Neural progenitor cell (in vitro differentiated cells): ENCODE measurements around the gene SPRY1. TPM values are rescaled to one million over a fixed set of nuclear protein-coding genes. Genes with fewer than 3 reads are reported as not detected.

Experiments used
- DNase-seq: peaks from one replicate; pipeline ENCODE4 v3.0.0-alpha.2; 2016; ENCODE audit warnings: low spot score
- H2AFZ ChIP-seq: fragments of 200-600 bp; sonication (generic); replicated peaks from 2 replicates; pipeline ENCODE4 v1.6.1; 2016; ENCODE audit warnings: antibody characterized with exemption
- H3F3A ChIP-seq: fragments of 200-600 bp; sonication (generic); 2 replicates; pipeline ENCODE4 v1.6.1; 2016; ENCODE audit warnings: antibody characterized with exemption, low read depth
- H3K27ac ChIP-seq: fragments of 200-600 bp; sonication (generic); 2 replicates; pipeline ENCODE4 v1.5.1; 2016; ENCODE audit warnings: mild to moderate bottlenecking
- H3K27me3 ChIP-seq: fragments of 200-600 bp; sonication (generic); 2 replicates; pipeline ENCODE4 v1.6.1; 2016; ENCODE audit warnings: mild to moderate bottlenecking, moderate library complexity
- H3K36me3 ChIP-seq: fragments of 200-600 bp; sonication (generic); 2 replicates; pipeline ENCODE4 v1.5.1; 2016
- H3K4me1 ChIP-seq: fragments of 200-600 bp; sonication (generic); 2 replicates; pipeline ENCODE4 v1.6.1; 2016; ENCODE audit warnings: mixed run types
- H3K4me2 ChIP-seq: fragments of 200-600 bp; sonication (generic); 2 replicates; pipeline ENCODE4 v1.6.1; 2016
- H3K4me3 ChIP-seq: fragments of 200-600 bp; sonication (generic); 2 replicates; pipeline ENCODE4 v1.5.1; 2016
- H3K79me2 ChIP-seq: fragments of 200-600 bp; sonication (generic); 2 replicates; pipeline ENCODE4 v1.6.1; 2016; ENCODE audit warnings: low read depth
- H3K9ac ChIP-seq: fragments of 200-600 bp; sonication (generic); 2 replicates; pipeline ENCODE4 v1.6.1; 2016
- H3K9me3 ChIP-seq: fragments of 200-600 bp; sonication (generic); 2 replicates; pipeline ENCODE4 v1.5.1; 2016; ENCODE audit warnings: low read depth
- H4K20me1 ChIP-seq: fragments of 200-600 bp; sonication (generic); 2 replicates; pipeline ENCODE4 v1.6.1; 2016; ENCODE audit warnings: low read depth
- H3K27ac Mint-ChIP-seq: 3 replicates; pipeline ENCODE4 v1.8.0; 2021; ENCODE audit warnings: mixed read lengths
- H3K27me3 Mint-ChIP-seq: 2 replicates; pipeline ENCODE4 v1.8.0; 2022; ENCODE audit warnings: low read depth, mild to moderate bottlenecking, inconsistent platforms, moderate library complexity, mixed read lengths; ENCODE audit not compliant: insufficient read depth
- H3K36me3 Mint-ChIP-seq: 3 replicates; pipeline ENCODE4 v1.8.0; 2021; ENCODE audit warnings: mixed read lengths
- H3K4me1 Mint-ChIP-seq: 3 replicates; pipeline ENCODE4 v1.8.0; 2021; ENCODE audit warnings: mixed read lengths
- H3K4me3 Mint-ChIP-seq: 3 replicates; pipeline ENCODE4 v1.8.0; 2021; ENCODE audit warnings: mild to moderate bottlenecking, moderate library complexity, mixed read lengths
- H3K9me3 Mint-ChIP-seq: 3 replicates; pipeline ENCODE4 v1.8.0; 2020; ENCODE audit warnings: mixed read lengths
- CTCF ChIP-seq: fragments of 200-600 bp; sonication (generic); IDR thresholded peaks from 2 replicates; pipeline ENCODE4 v1.5.1; 2017; ENCODE audit warnings: antibody characterized with exemption, mild to moderate bottlenecking
- EZH2 ChIP-seq: fragments of 200-600 bp; sonication (generic); IDR thresholded peaks from 2 replicates; pipeline ENCODE4 v1.6.1; 2017; ENCODE audit warnings: antibody characterized with exemption, mild to moderate bottlenecking, moderate library complexity
- EZH2phosphoT487 ChIP-seq: fragments of 200-600 bp; sonication (generic); IDR thresholded peaks from 2 replicates; pipeline ENCODE4 v1.6.1; 2017; ENCODE audit warnings: antibody characterized with exemption
- total RNA-seq: library from RNA; depleted of rRNA; stranded (reverse); fragments of >200 nt; gene quantifications from 2 replicates; pipeline ENCODE4 v1.2.3, GENCODE V29; 2015; ENCODE audit warnings: low replicate concordance

SPRY1 gene
- total RNA-seq, 1 donor from 2014 or later = 35.9 TPM

- H3K27ac Mint-ChIP-seq = peak overlapping the region; percentile 92
- H3K27ac ChIP-seq = peak overlapping the region; percentile 31
- H3K27me3 ChIP-seq = no peaks in the 10 kb centered on the region
- H3K9me3 Mint-ChIP-seq = peaks cover 7% of the 10 kb centered on the region
- peak overlapping the region; percentile 75 for H3K4me3 ChIP-seq
- H3K9ac ChIP-seq = peak overlapping the region; percentile 4
- H4K20me1 ChIP-seq = peaks cover 31% of the 10 kb centered on the region
- H3K36me3 Mint-ChIP-seq = peaks cover 33% of the 10 kb centered on the region
- TF ChIP-seq EZH2 (peak; percentile 51), EZH2phosphoT487 (no peak), CTCF (no peak)
- peaks cover 9% of the 10 kb centered on the region for H3K27me3 Mint-ChIP-seq
- peak; percentile 88 for DNase-seq
- no peaks in the 10 kb centered on the region for H3K9me3 ChIP-seq
- H3K4me1 ChIP-seq = peaks cover 23% of the 10 kb centered on the region
- peaks cover 20% of the 10 kb centered on the region for H3K4me1 Mint-ChIP-seq
- peak overlapping the region; percentile 51 for H2AFZ ChIP-seq
- peaks cover 32% of the 10 kb centered on the region for H3F3A ChIP-seq
- H3K4me3 Mint-ChIP-seq = peak overlapping the region; percentile 100
- peak overlapping the region; percentile 86 for H3K4me2 ChIP-seq
- no peaks in the 10 kb centered on the region for H3K36me3 ChIP-seq
- H3K79me2 ChIP-seq = peaks cover 58% of the 10 kb centered on the region
Measured at GRCh38 chr4:123397144-123398065, 810 bp downstream of the SPRY1 start.

- Histone ChIP-seq H3K9ac (no peak overlapping the region), H3K4me1 (peaks cover 32% of the 10 kb centered on the region), H3K9me3 (no peaks in the 10 kb centered on the region), H3K79me2 (peaks cover 66% of the 10 kb centered on the region), H3K36me3 (peaks cover 7% of the 10 kb centered on the region), H3K27ac (peak overlapping the region; percentile 19), H2AFZ (no peak overlapping the region), H3K4me2 (peak overlapping the region; percentile 86), H4K20me1 (peaks cover 40% of the 10 kb centered on the region), H3K27me3 (no peaks in the 10 kb centered on the region), H3K4me3 (peak overlapping the region; percentile 75), H3F3A (peaks cover 32% of the 10 kb centered on the region)
- Mint-ChIP-seq H3K27me3 (peaks cover 11% of the 10 kb centered on the region), H3K27ac (peak overlapping the region; percentile 99), H3K36me3 (peaks cover 38% of the 10 kb centered on the region), H3K4me1 (peaks cover 28% of the 10 kb centered on the region), H3K9me3 (peaks cover 2% of the 10 kb centered on the region), H3K4me3 (peak overlapping the region; percentile 100)
- TF ChIP-seq CTCF = peak; percentile 55
- TF ChIP-seq EZH2 = no peak
- TF ChIP-seq EZH2phosphoT487 = no peak
- DNase-seq = peak; percentile 90
Measured at GRCh38 chr4:123398066-123398852, 1.7 kb downstream of the SPRY1 start.

GRCh38 chr4:123398853-123399626 lies 2.4 kb downstream of the SPRY1 start:
- H3K27ac Mint-ChIP-seq = peak overlapping the region; percentile 99
- H3K79me2 ChIP-seq = peaks cover 74% of the 10 kb centered on the region
- H3K4me2 ChIP-seq = peak overlapping the region; percentile 86
- H3K9ac ChIP-seq = peak overlapping the region; percentile 28
- peak; percentile 79 for DNase-seq
- H3K27ac ChIP-seq = peak overlapping the region; percentile 19
- peaks cover 11% of the 10 kb centered on the region for H3K27me3 Mint-ChIP-seq
- H4K20me1 ChIP-seq = peaks cover 47% of the 10 kb centered on the region
- H3K27me3 ChIP-seq = no peaks in the 10 kb centered on the region
- peak overlapping the region; percentile 99 for H3K4me3 Mint-ChIP-seq
- H2AFZ ChIP-seq = peak overlapping the region; percentile 29
- H3K4me1 Mint-ChIP-seq = peaks cover 36% of the 10 kb centered on the region
- H3K36me3 ChIP-seq = peaks cover 15% of the 10 kb centered on the region
- peaks cover 44% of the 10 kb centered on the region for H3K36me3 Mint-ChIP-seq
- H3K9me3 Mint-ChIP-seq = peaks cover 2% of the 10 kb centered on the region
- H3K4me3 ChIP-seq = peak overlapping the region; percentile 75
- TF ChIP-seq EZH2 (no peak), EZH2phosphoT487 (no peak), CTCF (peak; percentile 33)
- H3F3A ChIP-seq = peaks cover 28% of the 10 kb centered on the region
- H3K9me3 ChIP-seq = no peaks in the 10 kb centered on the region
- peaks cover 39% of the 10 kb centered on the region for H3K4me1 ChIP-seq
